Testis (tissue), 3 donors: ENCODE results near the gene SLC12A6. TPM values are rescaled to one million over a fixed set of nuclear protein-coding genes. Genes with fewer than 3 reads are reported as not detected.

Experiments
- DNase-seq: peaks from one replicate; pipeline ENCODE4 v3.0.0-alpha.2; 2019
- H3K27ac ChIP-seq, 2 donors: fragments of 200-600 bp; sonication (generic); one replicate each; pipeline ENCODE4 v1.5.1; 2019
- H3K27me3 ChIP-seq: fragments of 200-600 bp; sonication (generic); one replicate; pipeline ENCODE4 v1.5.1; 2019
- H3K36me3 ChIP-seq: fragments of 200-600 bp; sonication (generic); one replicate; pipeline ENCODE4 v1.5.1; 2017; ENCODE audit warnings: low read depth; ENCODE audit errors: missing control alignments
- H3K4me1 ChIP-seq: fragments of 200-600 bp; sonication (generic); one replicate; pipeline ENCODE4 v1.5.1; 2019
- H3K4me3 ChIP-seq, 2 donors: fragments of 200-600 bp; sonication (generic); one replicate each; pipeline ENCODE4 v1.5.1; 2017 to 2019
- H3K9me3 ChIP-seq: fragments of 200-600 bp; sonication (generic); one replicate; pipeline ENCODE4 v1.5.1; 2017
- CTCF ChIP-seq, 3 experiments: fragments of 450-650 bp in 2 of 3; fragments of 200-600 bp in 1 of 3; sonication (generic) in 1 of 3; IDR thresholded peaks; one replicate each; pipeline ENCODE4 v1.5.1; 2016 to 2019; ENCODE audit warnings: antibody characterized with exemption in 3 of 3, mild to moderate bottlenecking in 2 of 3, moderate library complexity in 1 of 3
- POLR2A ChIP-seq: fragments of 450-650 bp; IDR thresholded peaks from one replicate; pipeline ENCODE4 v1.6.1; 2017; ENCODE audit warnings: antibody characterized with exemption, mild to moderate bottlenecking, moderate library complexity
- WGBS, 2 donors: methylation state at CpG; one replicate each; pipeline ENCODE4 v1.1.5; 2018; 5-methylcytosine and 5-hydroxymethylcytosine counted together
- intact Hi-C: fragments of 100-400 bp; cut with DNase I; formaldehyde crosslinking; loops from one replicate; pipeline ENCODE4 v1.15.1; 2023; ENCODE audit warnings: low total_unique reads
- polyA plus RNA-seq: library from polyadenylated mRNA; stranded (reverse); fragments of 350-450 nt; fragmentation: Illumina TruSeq; extraction: RNeasy Lipid Tissue Mini Kit (QIAGEN cat#74804); gene quantifications from one replicate; pipeline ENCODE4 v1.2.3, GENCODE V29; 2014; ENCODE audit warnings: low read depth, low replicate concordance; ENCODE audit not compliant: insufficient read depth
- total RNA-seq, 2 donors: library from RNA; depleted of rRNA; stranded (reverse); fragments of >200 nt; gene quantifications; one replicate each; pipeline ENCODE4 v1.2.3, GENCODE V29; 2016

Gene SLC12A6
- total and polyA plus RNA-seq, 3 donors from 2014 or later = 72.8 to 106 (median 77.2) TPM

- Histone ChIP-seq H3K9me3 (no peaks in the 10 kb centered on the region), H3K27ac (no peak overlapping the region), H3K36me3 (no peaks in the 10 kb centered on the region), H3K4me1 (no peaks in the 10 kb centered on the region), H3K27me3 (no peaks in the 10 kb centered on the region), H3K4me3 (no peak overlapping the region)
- 80 to 83% methylated on average over 2 of the region's 2 CpGs for WGBS, 2 donors
- intact Hi-C loops = no loop called here
- TF ChIP-seq CTCF (IDR thresholded peaks at IDR 0.05) (no peak), POLR2A (no peak)
- DNase-seq = no peak
Observed at GRCh38 chr15:34284937-34285336, 52.6 kb downstream of the SLC12A6 start.

GRCh38 chr15:34282384-34282783, 55.2 kb downstream of the SLC12A6 start:
- Histone ChIP-seq H3K4me1 (no peaks in the 10 kb centered on the region), H3K4me3 (no peak overlapping the region), H3K9me3 (no peaks in the 10 kb centered on the region), H3K27ac (no peak overlapping the region), H3K36me3 (no peaks in the 10 kb centered on the region), H3K27me3 (no peaks in the 10 kb centered on the region)
- WGBS, 2 donors = 81 to 86% methylated on average over 1 of the region's 1 CpG
- intact Hi-C loops = no loop called here
- DNase-seq = no peak
- no peak for TF ChIP-seq POLR2A
- no peak for TF ChIP-seq CTCF (IDR thresholded peaks at IDR 0.05)

- no peaks in the 10 kb centered on the region for H3K9me3 ChIP-seq
- H3K4me1 ChIP-seq = no peaks in the 10 kb centered on the region
- no peak overlapping the region for H3K27ac ChIP-seq
- intact Hi-C loops = no loop called here
- WGBS, 2 donors = 93 to 95% methylated on average over 4 of the region's 4 CpGs
- TF ChIP-seq POLR2A (no peak), CTCF (IDR thresholded peaks at IDR 0.05) (no peak)
- no peaks in the 10 kb centered on the region for H3K27me3 ChIP-seq
- no peak overlapping the region for H3K4me3 ChIP-seq
- DNase-seq = no peak
- no peaks in the 10 kb centered on the region for H3K36me3 ChIP-seq
Observed at GRCh38 chr15:34280193-34280592, 57.4 kb downstream of the SLC12A6 start.

GRCh38 chr15:34279368-34279767, 58.2 kb downstream of the SLC12A6 start:
- no peak overlapping the region for H3K4me3 ChIP-seq
- no peak overlapping the region for H3K27ac ChIP-seq
- intact Hi-C loops = no loop called here
- no peaks in the 10 kb centered on the region for H3K36me3 ChIP-seq
- H3K27me3 ChIP-seq = no peaks in the 10 kb centered on the region
- no peak for DNase-seq
- no peaks in the 10 kb centered on the region for H3K4me1 ChIP-seq
- WGBS, 2 donors = 83% methylated on average over 2 of the region's 2 CpGs
- no peaks in the 10 kb centered on the region for H3K9me3 ChIP-seq
- TF ChIP-seq CTCF (IDR thresholded peaks at IDR 0.05) = no peak
- TF ChIP-seq POLR2A = no peak

DNA sequence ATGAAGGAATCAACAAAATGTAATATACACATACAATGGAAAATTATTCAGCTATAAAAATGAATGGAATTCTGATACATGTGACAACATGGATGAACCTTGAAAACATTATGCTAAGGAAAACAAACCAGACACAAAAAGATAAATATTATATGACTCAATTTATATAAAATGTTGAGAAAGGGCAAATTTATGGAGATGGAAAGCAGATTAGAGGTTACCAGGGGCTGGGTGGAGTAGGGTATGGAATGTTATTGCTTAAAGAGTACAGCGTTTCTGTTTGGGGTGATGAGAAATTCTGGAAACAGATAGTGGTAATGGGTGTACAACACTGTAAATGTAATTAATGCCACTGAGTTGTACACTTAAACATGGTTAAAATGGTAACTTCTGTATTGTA, 61.9 kb downstream of the SLC12A6 start:
- DNase-seq = no peak
- Histone ChIP-seq H3K27ac (no peak overlapping the region), H3K9me3 (no peaks in the 10 kb centered on the region), H3K27me3 (no peaks in the 10 kb centered on the region), H3K4me3 (no peak overlapping the region), H3K36me3 (no peaks in the 10 kb centered on the region), H3K4me1 (no peaks in the 10 kb centered on the region)
- TF ChIP-seq POLR2A = no peak
- TF ChIP-seq CTCF (IDR thresholded peaks at IDR 0.05) = no peak
- WGBS, 2 donors = 87 to 89% methylated on average over 1 of the region's 1 CpG
- intact Hi-C loops = no loop called here
